ENCODE measurements around the gene S100A10.

The S100A10 gene

DNA sequence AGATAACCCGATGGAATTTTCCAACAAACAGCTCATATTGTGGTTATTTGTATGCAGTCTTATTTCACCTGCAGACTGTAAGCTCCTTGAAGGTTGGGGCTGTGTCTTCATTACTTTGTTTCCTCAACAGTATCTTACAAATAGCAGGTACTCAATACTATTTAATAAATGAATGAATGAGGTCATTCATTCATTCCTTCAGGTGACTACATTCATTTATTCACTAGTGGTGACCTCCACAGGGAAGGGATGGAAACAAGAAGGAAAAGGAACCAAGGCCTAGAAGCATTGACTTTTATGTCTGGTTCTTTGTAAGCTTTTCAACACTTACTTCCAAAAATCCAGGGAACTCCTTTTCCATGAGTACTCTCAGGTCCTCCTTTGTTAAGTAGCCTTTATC is 7.9 kb downstream of the S100A10 start:
- DNase-seq: no peak

DNA sequence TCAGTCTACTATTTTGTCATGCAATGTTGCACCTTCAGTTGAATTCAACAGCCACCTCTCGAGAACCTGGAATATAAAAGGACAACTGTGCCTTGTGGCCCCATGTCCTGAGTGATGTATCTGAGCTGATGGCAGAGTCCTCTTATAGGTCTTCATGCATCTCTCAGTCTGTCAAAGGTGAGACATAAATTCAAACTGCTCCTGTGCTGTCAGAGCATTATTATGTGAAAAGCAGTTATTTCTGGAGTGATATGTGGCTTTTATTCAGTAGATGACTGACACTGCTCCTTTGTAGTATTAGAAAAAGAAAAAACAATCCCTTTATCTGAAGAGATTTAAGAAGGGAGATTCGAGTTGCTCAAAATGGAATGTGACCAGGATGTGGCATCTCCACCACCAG is 8.4 kb downstream of the S100A10 start:
- DNase-seq: no peak

DNA sequence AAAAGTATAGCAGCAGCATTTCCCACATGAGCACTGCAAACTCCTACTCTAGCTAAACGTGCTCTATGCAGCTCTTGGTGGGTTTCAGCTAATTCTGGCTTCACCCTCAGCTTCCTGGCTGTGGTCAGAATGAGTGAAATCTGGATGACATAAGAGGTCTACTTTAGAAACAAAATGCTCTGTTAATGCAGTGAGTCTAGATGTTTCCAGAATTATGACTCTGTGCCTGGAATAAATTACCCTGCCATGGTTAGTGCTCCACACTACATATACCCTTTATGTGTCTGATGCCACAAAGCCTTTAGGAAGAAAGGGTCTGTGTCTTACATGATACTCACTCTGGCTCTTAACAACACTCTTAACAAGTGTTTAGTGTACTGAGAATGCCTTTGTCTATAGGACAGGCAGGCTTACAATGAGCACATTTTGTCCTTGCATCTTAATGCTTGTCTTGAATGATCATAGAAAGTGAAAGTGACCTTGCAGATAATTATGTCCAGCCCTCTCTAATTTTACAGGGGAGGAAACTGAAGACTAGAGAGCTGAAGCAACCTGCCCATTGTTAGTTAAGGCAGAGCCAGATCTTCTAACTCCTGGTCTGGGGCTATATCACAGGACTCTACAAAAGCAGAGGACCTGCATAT is 9.2 kb downstream of the S100A10 start:
- DNase-seq: peak; percentile 56

DNA sequence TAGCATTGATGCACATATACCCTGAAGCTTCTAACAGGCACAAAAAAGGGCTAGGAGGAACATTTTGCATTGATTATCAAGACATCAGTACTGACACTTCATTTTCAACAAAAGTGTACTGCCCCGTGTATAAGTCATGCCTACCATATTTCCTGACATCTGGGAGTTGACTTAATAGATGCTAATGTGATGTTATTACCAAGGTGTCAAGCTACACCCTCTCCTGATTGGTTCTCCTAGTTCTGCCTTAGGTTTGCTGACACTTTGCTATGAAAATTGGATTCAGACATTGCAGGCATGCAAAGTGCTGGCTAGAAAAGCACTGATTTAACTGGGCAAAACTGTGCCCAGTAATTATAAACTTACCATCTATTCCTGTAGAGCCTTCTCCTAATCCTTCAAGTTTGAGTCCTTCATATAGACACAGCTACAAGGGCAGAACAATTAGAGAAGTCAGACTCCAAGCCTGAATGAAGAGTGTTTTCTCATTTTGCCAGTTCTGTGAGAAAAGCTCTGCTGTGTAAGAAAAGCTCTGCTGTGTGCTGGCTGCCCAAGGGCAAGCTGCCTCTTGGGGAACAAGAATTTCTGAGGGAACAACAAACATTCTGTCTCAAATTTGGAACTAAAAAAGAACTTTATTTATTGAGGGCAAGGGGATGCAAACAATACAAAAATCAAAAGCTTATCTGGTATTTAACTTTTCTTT is 11.2 kb downstream of the S100A10 start:
- no peak for DNase-seq

DNA sequence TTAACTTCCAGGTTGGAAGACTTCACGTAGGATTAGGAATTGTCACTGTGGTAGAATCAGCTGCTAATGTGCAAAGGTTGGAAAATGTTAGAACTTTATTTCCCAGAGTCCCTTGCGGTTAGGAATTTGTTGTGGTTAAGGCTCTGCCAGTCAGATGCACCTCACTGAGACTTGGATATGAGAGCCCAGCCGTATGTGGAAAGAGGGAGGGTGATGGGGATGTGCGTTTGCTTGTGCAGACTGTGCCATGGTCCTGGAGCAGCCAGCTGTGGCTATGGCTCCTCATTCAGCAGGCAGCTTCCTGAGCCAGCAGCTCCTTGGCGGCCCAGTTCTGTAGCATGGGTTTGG is 12.5 kb downstream of the S100A10 start:
- no peak for DNase-seq

DNA sequence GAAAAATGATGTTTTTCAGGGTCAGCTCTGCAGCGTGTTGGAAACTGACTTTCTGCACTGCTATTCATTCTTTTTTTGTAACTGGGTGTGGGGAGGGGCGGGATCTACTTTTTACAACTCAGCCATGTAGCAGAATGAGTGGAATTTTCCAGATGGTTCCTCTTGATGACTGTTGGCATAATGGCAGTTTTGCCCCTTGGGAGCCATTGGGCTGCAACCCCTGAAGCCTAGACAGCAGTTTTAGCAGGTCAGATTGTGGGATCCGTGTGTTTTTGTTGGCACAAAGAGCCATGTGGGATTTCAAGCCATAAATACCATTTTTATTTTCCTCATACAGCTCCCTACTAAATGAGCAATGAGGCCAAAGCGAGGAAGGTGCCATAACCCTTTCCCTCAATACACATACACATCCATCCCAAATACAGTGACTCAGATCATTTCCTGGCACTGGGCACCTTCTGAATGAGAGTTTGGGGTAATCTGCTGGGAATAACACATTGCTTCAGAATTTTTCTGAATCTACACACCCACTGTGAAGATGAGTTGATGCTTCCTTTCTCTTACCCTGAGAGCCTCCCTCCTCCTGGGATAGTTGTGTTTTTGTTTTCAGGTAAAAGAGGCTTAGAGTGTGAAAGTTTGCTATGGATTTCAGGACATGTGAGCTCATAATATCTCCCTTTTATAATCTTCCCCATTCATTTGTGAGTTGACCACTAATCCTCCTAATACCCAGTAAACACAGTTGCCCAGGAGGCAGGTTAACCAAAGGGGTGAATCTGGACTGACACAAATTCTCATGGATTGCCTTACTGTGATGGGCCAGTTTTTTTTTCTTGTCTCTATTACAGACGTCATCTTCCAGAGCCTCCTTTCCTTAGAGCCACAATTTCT is 13.1 kb downstream of the S100A10 start:
- peak; percentile 79 for DNase-seq

DNA sequence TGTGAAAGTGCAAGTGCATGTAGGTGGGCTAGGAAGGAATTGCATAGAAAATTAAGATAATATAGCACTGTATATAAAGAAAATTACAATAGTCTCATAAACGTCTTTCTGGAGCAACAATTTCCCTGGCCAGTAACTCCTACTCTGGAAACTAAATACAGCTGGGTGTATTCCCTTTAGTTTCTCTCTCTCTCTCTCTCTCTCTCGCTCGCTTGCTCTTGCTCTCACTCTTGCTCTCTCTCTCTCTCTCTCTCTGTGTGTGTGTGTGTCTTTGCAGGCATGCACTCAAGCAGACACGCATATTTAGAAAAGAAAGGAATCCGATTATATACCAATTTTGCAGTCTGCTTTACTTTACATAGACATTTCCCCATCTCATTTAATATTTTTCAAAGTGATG is 14.7 kb downstream of the S100A10 start:
- DNase-seq: no peak

DNA sequence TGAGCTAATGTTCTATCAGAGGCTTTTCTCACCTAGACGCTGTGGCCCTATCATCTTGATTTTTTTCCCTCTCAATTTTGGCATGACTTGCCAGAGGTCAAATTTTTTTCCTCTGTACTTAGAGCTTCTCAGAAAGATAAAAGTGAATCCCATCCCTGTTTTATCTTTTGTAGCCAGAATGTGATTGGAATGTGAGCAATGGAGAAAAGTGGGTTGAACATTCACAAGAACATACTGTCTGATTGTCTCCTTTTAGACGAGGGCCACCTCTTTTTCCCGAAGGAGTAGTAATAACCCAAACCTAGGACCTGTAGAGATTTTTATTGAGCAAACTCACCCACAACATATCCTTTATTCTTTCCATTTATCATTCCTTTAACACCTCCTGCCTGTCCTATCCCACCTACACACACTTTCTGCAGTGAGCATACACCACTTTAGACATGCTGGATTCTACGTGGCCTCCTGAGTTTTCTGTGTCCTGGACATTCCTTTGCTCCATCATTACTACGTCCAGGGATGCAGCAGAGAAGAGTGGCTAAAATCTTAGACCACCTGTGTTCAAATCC is 15.9 kb downstream of the S100A10 start:
- DNase-seq: no peak

DNA sequence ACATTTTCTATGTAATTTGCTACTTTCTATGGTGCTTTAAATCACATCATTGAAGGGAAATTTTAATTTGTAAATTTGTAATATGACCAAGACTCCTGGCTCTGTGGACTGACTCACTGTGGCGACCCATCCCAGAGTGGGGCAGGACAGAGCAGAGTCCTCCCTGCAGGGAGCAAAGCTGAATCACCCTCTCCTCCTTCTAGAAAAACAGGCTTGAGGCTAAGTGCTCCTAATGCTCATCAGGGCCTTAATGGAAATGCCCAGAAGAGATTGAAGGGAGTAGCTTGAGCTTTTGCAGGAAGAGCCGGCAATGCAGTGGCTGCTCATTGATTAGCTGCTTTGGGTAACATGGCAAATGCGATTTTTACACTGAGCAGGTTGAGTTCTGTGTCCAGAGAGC is 16.8 kb downstream of the S100A10 start:
- DNase-seq: peak; percentile 57

DNA sequence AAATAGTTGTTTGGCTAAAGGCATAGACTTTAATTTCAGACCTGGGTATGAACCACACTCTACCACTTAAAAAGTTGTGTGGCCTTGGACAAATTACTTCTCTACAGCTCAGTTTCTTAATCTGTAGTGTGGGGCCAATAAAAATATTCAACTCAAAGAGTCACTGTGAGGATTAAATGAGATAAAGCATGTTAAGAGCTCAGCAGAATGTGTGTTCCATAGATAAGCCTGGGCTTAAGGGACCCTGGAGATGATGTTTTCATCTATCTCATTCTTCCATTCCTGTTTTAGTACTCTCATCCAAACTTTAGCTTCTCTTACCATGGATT is 17.7 kb downstream of the S100A10 start:
- no peak for DNase-seq

DNA sequence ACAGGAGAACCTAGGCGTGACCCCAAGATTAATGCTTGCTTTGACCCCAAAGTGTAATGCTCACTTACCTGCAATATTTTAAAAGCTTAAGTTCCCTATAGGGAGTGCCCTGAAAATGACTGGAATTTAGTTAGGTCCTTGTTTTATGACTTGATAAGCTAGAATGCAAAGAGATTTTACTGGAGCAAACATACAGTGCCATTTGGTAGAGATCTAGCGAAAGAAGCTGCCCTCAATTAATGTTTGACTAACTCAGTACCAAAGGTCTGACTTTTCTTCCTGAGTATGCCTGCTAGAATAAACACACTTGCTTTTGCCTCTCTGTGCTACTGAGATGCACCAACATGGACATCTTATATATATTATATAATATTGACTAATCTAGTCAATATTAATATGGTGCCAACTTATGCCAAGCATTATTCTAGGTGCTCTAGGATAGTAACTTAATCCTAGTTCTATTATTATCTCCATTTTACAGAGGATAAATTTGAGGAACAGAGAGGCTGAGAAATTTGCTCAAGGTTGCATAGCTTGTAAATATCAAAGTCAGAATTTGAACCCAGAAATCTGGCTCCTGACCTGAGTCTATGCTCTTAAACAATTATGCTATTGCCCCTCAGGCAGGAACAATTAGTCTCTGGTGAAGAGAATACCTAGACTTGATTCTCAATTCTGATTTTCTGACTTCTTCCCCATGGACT is 18.2 kb downstream of the S100A10 start:
- no peak for DNase-seq

DNA sequence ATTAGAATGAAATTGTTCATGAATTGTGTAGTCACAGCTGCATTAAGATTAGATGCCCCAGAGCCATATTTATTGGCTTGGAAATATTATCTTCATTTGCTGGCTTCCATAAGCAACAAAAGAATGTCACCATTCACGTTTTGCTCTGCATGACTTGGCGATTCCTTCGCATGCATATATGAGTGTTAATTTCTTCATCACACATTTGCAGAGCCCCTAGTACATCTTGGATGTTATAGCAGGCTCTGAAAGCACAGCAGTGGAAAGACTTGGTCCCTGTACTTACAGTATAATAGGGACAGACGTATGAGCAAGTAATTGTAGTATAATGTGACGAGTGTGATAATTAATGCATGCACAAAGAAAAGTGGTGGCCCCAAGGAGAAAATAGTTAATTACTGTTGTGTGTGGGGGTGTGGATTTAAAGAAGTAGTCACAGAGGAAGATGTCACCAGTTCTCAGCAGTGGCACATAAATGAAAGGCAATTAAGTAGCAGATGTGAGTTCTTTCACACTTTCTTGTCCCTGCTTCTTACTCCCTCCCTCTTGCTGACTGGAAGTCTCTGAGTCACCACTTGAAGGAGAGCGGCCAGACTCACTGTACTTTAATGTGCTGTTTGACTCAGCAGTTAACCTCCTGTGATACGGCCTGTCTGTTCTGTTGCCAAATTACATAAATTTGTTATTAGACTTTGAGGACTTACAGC is 21.0 kb downstream of the S100A10 start:
- peak; percentile 90 for DNase-seq

DNA sequence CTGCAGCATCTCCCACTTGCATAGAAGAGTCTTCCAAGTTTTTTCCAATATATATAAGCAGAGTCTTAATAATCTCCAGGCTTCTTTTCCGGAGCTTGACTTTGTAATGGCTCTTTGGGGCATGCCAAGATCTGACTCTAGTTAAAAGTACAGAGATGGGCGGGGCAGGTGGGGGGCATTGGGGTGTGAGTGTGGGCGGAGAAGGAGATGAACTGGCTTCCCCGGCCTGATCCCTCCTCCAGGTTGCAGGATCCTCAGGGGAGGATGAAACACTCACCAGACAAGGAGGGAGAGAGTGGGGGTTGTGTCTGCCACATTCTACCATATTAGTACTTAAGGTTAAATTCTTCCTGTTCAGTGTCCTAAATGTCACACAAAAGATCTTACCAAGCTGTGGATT is 23.0 kb downstream of the S100A10 start:
- peak; percentile 45 for DNase-seq

DNA sequence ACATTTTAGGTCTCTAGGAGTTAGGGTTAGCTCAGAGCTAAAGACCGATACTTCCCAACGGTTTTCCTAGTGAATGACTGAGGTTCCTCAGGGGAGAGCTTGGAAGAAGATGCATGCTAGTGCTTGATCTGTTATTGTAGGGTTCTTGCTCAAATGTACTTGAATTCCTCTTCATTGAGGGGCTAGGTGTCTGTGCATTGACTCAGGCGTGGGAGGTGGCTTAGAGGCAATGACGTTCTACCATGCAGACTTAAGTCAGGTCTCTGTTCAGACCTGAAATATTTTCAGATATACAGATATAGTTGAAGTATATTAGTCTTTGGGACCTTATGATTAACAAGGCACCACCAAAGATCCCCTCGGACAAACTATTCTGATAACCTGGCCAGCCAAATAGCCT is 23.5 kb downstream of the S100A10 start:
- no peak for DNase-seq

DNA sequence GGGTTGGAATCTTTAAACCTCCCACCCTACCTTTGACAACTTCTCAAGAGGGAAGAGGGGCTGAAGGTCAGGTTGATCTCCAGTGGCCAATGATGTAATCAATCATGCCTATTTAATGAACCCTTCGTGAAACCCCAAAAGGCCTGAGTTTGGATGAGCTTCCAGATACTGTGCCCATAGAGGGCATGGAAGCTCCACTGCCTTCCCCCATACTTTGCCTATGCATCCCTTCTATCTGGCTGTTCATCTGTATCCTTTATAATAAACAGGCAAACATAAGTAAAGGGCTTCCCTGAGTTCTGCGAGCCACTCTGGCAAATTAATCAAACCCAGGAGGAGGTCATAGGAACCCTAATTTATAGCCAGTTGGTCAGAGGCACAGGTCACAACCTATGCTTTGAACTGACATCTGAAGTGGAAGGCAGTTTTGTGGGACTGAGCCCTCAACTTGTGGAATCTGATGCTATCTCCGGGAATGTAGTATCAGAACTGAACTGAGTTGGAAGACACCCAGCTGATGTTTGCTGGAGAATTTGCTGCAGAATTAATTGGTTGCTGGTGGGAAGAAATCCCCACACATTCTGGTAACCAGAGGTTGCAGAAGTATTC is 24.8 kb downstream of the S100A10 start:
- peak; percentile 45 for DNase-seq

DNA sequence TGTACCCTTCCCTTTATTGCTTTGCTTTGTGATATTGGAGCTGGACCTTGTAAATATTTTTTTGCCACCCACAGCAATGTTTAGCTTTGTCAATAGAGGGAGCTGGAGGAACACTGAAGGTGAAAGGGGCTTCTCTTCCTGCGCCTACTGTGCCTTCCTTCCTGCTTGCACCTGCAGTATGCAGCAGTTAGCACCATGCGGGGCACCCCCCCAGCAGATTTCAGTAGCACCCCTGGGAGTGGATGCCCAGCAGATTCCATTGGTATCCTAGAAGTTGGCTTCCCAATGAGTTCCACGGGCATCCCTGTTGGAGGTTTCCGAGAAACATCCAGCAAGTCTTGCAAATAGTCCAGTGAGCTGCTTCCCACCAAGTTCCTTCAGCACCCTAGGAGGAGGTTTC is 25.6 kb downstream of the S100A10 start:
- DNase-seq: no peak

DNA sequence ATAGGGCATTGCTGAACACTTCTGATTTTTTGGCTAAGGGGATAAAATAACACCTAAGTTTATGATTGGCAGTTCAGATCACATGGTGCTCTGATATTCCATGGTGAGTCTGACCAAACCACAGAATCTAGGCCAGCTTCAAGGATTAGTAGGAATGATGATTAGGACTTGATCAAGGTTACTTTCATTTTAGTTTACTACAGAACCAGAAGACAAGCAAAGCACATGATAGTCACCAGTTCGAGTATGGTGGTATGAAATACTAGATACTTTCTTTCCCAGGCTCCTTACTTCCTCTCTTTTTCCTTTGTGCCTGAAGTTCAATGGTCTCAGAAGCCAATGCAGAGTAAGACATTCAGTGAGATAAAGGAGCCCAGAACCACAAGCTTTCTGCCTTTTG is 26.6 kb downstream of the S100A10 start:
- no peak for DNase-seq

DNA sequence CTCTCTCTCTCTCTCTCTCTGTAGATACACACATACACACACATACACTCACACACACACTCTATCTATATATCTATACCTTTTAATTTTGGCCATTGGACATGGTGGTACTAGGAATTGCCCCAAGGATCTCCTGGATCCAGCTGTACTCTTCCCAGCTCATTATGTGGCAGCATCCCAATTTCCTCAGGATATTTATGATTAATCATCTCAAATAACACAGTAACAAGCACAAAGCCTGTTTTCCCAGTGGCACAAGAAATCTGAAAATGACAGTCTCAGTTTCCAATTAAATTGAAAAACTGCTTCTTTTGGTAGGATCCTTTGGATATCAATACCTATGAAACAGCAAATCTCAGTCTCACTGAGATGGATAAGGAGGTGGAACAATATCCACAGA is 27.6 kb downstream of the S100A10 start:
- no peak for DNase-seq

DNA sequence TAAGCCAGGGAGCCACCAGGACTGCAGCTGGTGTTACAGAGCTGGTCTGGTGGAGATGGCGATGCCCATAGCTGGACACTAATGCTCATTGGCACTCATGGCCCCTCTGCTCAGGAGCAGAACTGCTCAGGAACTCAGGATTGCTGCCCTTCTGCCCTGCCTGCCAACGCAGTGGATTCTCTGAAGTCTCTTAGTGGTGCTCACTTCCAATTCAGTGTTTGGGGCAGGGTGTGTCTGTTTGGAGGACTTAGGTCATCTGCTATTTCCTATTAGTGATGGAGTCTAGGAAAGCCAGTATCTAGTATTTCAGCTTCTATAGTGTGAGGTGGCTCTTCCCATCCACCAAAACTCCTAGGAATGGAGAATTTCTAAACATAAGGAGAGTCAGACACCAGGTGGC is 29.1 kb downstream of the S100A10 start:
- DNase-seq: no peak

DNA sequence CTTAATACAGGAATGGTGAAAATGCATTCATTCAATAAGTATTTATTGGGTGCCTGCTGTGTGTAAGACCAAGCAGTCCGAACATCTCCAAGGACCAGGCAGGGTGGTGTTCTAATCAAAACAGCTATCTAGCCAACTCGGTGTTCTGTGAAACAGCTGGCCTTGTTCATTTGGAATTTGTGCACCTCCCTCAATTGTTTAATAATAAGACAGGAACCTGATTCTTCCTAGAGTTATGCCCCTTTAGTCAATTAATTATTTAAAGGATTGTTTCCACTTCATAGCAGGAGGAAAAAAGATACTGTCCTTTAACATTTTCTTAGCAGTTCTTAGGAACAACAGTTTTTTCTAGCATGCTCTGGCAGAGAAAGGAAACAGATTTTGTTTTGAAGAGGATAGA is 30.4 kb downstream of the S100A10 start:
- no peak for DNase-seq

DNA sequence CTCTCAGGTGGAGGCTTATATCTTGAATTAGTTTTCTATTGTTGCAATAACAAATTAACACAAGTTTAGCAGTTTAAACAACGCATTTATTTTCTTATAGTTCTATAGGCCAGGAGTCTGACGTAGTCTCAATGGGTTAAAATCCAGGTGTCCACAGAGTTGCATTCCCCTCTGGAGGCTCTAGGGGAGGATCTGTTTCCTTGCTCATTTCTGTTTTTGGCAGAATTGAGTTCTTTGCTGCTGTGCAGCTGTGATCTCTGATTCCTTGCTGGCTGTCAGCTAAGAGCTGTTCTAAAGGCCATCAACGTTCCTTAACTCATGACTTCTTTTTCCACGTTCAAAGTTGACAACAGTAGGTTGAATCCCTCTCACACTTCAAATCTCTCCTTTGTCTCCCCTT is 31.8 kb downstream of the S100A10 start:
- no peak for DNase-seq

All from fibroblast of skin of abdomen (primary cell).